GM10248 (cell line): Measurements from ENCODE around the gene IZUMO1.

Experiments used
- CTCF ChIA-PET: fragments of 300-600 bp; sonication (Branson Sonifier 250); formaldehyde crosslinking; extraction: SDS; loops from one replicate; lab custom pipeline; 2021; ENCODE audit warnings: antibody characterized with exemption; lab: Yijun Ruan, JAX
- POLR2A ChIA-PET: fragments of 350-650 bp; sonication (Branson Sonifier 250); formaldehyde crosslinking; extraction: SDS; loops from one replicate; lab custom pipeline; 2020; ENCODE audit warnings: antibody characterized with exemption; lab: Yijun Ruan, JAX
- DNase-seq: peaks from one replicate; pipeline ENCODE4 v3.0.0; 2012; ENCODE audit errors: extremely low spot score
- TF ChIP-seq, protein P1 (sequence below): IDR thresholded peaks from 2 replicates; pipeline ENCODE4 v1.5.1; 2012; ENCODE audit warnings: mild to moderate bottlenecking, low read depth; ENCODE audit errors: extremely low read depth, missing control alignments, control extremely low read depth

Gene IZUMO1

GRCh38 chr19:48751845-48752495, 5.3 kb upstream of the IZUMO1 start:
- ChIA-PET POLR2A (no interaction called here), CTCF (interaction anchor here (1.8 kb wide), 1 partner anchor 36 kb away, joined by 5 read pairs; no protein-coding TSS in a partner anchor)
- TF ChIP-seq, protein P1, sequence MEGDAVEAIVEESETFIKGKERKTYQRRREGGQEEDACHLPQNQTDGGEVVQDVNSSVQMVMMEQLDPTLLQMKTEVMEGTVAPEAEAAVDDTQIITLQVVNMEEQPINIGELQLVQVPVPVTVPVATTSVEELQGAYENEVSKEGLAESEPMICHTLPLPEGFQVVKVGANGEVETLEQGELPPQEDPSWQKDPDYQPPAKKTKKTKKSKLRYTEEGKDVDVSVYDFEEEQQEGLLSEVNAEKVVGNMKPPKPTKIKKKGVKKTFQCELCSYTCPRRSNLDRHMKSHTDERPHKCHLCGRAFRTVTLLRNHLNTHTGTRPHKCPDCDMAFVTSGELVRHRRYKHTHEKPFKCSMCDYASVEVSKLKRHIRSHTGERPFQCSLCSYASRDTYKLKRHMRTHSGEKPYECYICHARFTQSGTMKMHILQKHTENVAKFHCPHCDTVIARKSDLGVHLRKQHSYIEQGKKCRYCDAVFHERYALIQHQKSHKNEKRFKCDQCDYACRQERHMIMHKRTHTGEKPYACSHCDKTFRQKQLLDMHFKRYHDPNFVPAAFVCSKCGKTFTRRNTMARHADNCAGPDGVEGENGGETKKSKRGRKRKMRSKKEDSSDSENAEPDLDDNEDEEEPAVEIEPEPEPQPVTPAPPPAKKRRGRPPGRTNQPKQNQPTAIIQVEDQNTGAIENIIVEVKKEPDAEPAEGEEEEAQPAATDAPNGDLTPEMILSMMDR = no peak
- no peak for DNase-seq

DNA sequence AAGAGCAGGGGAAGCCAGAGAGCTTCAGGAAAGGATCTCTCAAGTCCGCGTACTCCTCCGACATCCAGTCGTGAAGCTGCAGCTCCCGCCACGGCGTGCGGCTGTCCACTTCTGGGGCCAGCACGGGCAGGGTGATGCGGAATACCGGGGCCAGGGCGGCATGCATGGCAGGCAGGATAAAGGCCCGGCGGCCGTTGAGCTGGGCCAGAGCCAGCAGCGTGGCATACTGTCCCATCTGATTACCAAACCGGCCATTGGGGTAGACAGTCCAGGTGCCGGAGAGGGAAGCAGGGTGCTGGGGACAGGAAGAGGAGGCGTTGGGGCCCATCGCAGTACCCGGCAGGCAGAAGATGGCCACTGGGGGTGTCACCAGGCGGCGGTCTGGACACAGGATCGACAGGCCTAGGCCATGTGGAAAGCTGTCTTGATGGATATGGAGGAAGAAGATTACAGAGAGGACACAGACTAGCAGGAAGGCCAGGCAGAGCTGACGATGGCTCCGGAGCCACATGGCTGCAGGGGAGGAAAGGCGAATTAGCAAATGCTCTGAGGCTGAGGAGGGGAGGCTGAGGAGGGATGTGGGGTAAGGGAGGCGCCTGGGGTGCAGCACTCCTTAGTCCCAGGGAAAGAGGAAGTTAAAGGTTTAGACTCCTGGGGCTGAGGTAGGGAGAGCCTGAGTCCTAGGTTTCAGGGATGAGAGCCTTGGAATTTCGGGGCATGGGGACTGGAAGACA, 4.2 kb upstream of the IZUMO1 start:
- POLR2A ChIA-PET = no interaction called here
- CTCF ChIA-PET = interaction anchor here (1.4 to 1.8 kb wide), 2 partner anchors 10 to 37 kb away, joined by 3 to 5 read pairs; no protein-coding TSS in a partner anchor
- no peak for DNase-seq
- TF ChIP-seq, protein P1 = no peak

- CTCF ChIA-PET = interaction anchor here (1.4 to 1.8 kb wide), 2 partner anchors 11 to 38 kb away, joined by 3 to 5 read pairs; no protein-coding TSS in a partner anchor
These were observed 3.6 kb upstream of the IZUMO1 start for GRCh38 chr19:48750351-48750750.

GRCh38 chr19:48749571-48750198, 3.0 kb upstream of the IZUMO1 start:
- ChIA-PET CTCF (interaction anchor here (1.4 kb wide), 1 partner anchor 11 kb away, joined by 3 read pairs; no protein-coding TSS in a partner anchor), POLR2A (no interaction called here)
- DNase-seq = no peak

More at GRCh38 chr19:48750351-48750750, 3.6 kb upstream of the IZUMO1 start:
- TF ChIP-seq, protein P1 = no peak
- POLR2A ChIA-PET = no interaction called here
- no peak for DNase-seq

DNA sequence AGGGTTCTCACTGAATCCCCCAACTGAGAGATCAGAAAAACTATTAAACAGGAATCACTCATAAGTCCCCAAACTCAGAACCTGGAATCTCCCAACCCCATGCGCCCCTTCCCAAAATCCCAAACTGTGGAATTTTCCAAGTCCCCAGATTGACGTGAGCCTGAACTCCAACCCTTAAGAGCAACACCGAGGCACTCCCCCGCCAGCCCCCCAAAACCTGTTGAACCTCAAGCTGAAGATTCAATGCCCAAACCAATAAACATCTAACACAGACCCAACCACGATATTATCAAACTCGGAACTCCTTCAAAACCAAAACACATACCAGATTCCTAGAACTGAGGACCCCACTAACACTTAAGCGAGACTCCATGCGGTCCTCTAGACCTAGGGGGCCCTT, 599 bp downstream of the IZUMO1 start:
- TF ChIP-seq, protein P1 = no peak
- ChIA-PET POLR2A (no interaction called here), CTCF (interaction anchor here (1.1 to 1.8 kb wide), 3 partner anchors 42 to 96 kb away, joined by 3 to 6 read pairs (median 4); no protein-coding TSS in a partner anchor)
- no peak for DNase-seq

More at GRCh38 chr19:48749571-48750198, 3.0 kb upstream of the IZUMO1 start:
- TF ChIP-seq, protein P1 = no peak
